GM12864 (cell line): ENCODE measurements around the gene PANK4.
A peak's percentile ranks its signal among the peaks of the same experiment; 100 is the strongest.
"Not testable (repeated sequence)": the region's sequence is repeated elsewhere in the genome, so short reads cannot be mapped to it uniquely, and the experiment has no call there.

ENCODE experiments used
- DNase-seq: peaks from one replicate; pipeline ENCODE4 v3.0.0-alpha.2; 2011; ENCODE audit warnings: low read depth
- H3K4me3 ChIP-seq: 2 replicates; pipeline ENCODE4 v1.5.1; 2011; ENCODE audit warnings: mild to moderate bottlenecking, low read depth, low read length, control low read depth
- TF ChIP-seq, protein P1 (sequence below): IDR thresholded peaks from 2 replicates; pipeline ENCODE4 v1.5.1; 2011; ENCODE audit warnings: low read depth, mild to moderate bottlenecking, moderate library complexity, low read length, control low read depth, inconsistent platforms; ENCODE audit errors: missing control alignments

The PANK4 gene

DNA sequence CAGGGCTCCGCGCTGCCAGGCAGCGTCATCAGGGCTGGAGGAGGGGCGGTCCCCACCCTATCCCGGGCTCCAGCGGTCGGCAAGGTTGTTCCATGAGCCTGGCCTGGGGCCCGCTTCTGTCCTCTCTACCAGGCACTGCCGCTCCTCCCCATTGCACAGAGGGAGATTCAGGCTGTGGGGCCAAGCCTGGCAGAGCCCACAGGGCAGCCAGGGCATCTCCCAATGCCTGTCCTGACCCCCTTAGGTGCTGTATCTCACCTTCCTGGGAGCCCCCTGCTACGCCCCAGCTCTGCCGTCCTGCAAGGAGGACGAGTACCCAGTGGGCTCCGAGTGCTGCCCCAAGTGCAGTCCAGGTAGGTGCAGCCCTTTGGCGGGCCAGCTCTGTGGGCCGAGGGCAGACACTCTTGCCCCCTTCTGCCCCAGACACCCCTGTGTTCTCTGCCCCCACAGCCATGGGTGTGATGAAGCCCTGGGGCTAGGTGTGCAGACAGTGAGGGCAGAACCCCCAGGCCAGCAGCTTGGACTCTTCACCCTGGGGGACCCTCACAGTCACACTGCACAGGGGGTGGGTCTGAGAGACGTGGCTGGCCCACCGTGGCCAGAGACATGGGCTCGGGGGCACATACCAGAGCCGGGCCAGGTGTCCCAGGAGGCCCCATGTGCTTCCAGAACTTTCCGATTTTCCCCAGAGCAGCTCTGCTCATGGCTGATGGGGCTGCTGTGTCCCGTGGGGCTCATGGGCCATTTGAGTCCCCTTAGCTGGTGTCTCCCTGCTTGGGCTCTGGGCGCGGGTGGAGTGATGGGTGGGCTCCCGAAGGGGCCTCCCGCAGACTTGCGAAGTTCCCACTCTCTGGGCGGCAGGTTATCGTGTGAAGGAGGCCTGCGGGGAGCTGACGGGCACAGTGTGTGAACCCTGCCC is 31.3 kb upstream of the PANK4 start:
- TF ChIP-seq, protein P1, sequence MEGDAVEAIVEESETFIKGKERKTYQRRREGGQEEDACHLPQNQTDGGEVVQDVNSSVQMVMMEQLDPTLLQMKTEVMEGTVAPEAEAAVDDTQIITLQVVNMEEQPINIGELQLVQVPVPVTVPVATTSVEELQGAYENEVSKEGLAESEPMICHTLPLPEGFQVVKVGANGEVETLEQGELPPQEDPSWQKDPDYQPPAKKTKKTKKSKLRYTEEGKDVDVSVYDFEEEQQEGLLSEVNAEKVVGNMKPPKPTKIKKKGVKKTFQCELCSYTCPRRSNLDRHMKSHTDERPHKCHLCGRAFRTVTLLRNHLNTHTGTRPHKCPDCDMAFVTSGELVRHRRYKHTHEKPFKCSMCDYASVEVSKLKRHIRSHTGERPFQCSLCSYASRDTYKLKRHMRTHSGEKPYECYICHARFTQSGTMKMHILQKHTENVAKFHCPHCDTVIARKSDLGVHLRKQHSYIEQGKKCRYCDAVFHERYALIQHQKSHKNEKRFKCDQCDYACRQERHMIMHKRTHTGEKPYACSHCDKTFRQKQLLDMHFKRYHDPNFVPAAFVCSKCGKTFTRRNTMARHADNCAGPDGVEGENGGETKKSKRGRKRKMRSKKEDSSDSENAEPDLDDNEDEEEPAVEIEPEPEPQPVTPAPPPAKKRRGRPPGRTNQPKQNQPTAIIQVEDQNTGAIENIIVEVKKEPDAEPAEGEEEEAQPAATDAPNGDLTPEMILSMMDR, result no peak
- no peak for DNase-seq
- peak overlapping the region; percentile 89 for H3K4me3 ChIP-seq

DNA sequence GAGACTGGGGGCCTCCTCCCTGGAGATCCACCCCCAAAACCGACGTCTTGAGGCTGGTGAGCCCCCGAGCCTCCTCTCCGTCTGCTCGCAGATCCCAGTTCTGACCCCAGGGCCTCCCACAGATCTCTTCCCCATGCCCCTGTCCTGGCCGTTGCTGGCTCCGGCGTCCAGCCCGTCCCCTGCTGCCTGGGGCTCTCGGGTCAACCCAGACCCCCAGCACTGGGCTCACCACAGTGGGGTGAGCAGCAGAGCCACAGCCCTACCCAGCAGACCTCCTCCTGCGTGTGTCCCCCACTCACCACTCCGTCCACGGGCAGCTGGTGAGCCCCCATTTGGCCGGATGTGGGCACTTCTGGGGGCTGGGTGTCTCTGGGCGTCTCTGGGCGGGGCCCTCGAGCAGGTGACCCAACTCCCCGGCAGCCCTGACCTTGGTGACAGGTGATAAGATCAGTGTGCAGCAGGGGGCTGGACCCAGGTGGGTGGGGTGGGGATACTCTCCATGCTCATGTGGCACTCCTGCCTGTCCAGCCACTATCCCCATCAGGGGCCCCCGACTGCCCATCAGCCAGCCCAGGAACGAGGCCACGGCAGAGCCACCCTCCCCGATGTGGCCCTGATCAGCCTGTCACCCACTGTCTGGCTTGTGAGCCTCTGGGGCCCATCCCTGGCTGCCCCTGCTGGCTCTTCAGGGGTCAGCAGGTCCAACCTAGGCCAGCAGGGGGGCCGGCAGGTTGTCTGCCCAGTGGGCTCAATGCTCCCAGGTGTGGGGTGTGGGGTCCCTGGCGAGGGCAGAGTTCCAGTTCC is 30.5 kb upstream of the PANK4 start:
- peak overlapping the region; percentile 89 for H3K4me3 ChIP-seq
- DNase-seq, result no peak
- TF ChIP-seq, protein P1, result peak; percentile 32

DNA sequence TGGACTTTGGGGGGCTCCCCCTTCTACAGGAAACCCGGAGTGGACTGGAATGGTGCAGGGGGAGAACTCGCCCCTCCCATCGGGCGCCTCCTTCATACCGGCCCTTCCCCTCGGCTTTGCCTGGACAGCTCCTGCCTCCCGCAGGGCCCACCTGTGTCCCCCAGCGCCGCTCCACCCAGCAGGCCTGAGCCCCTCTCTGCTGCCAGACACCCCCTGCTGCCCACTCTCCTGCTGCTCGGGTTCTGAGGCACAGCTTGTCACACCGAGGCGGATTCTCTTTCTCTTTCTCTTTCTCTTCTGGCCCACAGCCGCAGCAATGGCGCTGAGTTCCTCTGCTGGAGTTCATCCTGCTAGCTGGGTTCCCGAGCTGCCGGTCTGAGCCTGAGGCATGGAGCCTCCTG is 29.9 kb upstream of the PANK4 start, which contains the start of gene TNFRSF14:
TSS of gene TNFRSF14 (plus strand) at position 95 of the 401 bp plus-strand sequence. CDS start at position 389, 294 bp downstream.
- peak within 1 kb of the TSS; percentile 89 for H3K4me3 ChIP-seq
- TF ChIP-seq, protein P1, result peak; percentile 6
- DNase-seq, result peak; percentile 41

DNA sequence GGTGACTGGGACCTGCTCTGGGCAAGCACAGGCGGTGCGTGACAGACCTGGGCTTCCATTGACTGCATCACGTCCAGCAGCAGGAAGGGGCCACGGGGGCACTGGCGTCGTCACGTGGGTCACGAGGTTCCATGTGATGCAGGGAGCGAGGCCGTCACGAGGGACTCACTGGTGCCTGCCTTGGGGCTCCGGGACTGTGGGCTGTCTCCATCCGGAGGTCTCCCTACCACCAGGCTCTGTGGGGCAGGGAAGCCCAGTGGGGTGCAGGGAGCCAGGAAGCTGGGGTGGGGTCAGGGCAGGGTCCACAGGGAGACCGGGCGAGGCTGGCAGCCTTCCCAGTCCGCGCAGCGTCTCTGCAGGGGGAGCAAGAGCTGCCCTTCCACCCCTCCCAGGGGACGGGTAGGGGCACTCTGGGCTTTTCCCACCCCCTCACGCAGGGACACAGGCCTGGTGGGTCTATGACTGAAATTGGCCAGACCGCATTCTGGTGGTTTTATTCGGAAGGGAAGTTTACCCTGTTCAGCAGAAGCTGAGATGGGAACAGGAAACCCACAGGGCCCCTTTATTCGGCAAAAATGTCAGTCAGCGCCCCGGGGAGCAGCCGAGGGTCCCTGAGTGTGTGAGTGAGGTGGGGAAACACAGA is 29.4 kb upstream of the PANK4 start:
- H3K4me3 ChIP-seq, result peak overlapping the region; percentile 89
- peak; percentile 55 for DNase-seq

DNA sequence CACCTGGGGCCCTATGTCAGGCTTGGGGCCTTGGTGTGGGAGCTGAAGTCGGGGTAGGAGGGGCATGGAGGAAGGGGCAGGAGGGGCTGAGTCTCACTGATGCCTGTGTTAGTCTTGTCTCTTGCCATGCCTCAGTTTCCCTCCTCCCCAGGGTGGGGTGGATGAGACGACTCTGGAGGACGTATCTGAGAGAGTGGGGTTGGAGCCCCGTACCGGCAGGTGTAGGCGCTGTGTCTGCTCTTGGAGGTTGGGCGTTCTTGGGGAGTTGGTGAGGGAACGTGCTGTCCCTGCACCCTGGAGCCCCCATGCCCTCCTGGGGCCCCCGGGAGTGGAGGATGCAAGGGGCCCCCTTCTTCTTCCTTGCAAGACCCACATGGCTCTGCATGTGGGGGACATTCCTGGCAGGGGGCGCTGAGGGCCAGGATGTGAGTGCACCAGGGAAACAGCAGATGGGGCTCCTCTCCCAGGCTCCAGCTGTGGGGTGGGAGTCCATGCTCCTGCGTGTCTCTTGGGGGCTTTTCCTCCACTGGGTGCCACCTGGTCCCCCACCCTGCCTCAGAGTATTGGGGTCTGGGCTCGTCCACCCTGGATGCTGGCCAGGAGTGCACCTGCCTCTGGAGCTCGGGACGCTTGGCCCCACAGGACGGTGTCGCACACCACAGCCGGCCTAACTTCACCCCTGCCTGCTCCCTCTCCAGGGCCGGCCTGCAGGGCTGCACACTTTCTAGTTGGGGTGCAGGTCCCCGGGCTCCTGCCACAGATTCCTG is 28.4 kb upstream of the PANK4 start:
- TF ChIP-seq, protein P1, result peak; percentile 82
- H3K4me3 ChIP-seq, result peak overlapping the region; percentile 22; the same call in 1 of the 2 replicates
- no peak for DNase-seq

More for the DNA sequence above, 29.4 kb upstream of the PANK4 start:
- TF ChIP-seq, protein P1, result no peak

DNA sequence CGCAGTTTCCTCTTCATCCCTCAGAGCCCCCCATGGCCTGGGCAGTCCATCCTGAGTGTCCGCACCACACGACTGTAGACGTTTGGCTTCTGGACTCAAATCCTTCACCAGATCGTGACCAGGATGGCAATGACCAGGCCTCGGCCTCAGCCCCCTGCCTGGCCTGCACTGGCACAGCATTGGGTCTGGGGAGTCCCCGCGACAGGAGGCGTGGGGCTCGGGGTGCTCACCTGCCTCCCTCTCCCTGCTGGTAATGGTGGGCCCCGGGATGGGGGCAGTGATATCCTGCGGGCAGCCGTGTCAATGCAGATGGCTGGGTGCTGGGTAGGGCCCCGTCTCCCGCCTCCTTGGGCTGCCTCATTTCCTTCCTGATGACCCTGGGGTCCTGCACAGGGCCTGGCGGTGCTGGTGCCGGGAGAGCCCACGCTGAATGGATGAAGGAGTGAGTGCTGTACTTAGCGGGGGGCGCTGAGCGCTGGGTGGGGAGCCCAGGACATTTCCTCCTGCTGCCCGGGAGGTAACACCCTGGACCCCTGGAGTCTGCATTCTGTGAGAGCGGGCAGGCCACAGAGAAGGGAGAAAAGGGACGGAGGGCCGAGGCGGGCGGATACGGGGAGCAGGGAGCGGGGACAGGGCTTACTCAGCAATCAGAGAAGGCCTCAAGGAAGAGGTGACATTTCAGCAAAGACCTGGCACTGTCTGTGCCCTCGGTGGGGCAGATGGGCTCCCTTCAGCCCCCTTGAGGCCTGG is 27.6 kb upstream of the PANK4 start:
- no peak for DNase-seq
- no peak overlapping the region for H3K4me3 ChIP-seq
- TF ChIP-seq, protein P1, result no peak

DNA sequence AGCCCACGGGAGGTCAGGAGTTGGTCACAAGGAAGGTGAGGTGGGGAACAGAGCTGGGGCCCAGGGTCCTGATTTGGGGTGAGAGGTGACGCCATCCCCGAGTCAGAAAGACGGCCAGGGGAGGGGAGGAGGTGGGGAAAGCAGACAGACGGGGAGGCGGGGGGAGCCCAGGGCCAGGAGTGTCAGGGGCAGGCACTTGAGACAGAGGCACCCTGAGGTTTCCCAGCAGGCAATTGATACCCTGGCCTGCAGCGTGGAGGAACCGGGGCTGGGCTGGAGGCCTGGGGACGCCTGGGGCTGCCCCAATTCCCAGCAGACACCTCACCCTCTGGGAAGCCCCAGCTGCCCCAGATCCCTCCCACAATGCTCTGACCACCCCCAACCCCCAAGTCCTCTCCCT is 26.7 kb upstream of the PANK4 start:
- not testable (repeated sequence) for H3K4me3 ChIP-seq, DNase-seq
